Karpas-422 (cell line): Measurements from ENCODE around the gene AGAP1. TPM values are rescaled to one million over a fixed set of nuclear protein-coding genes. Genes with fewer than 3 reads are reported as not detected.

Experiments used
- DNase-seq: peaks from one replicate; pipeline ENCODE4 v3.0.0-alpha.2; 2015
- H2AFZ ChIP-seq: fragments of 200-600 bp; sonication (generic); 2 replicates; pipeline ENCODE4 v1.6.1; 2014; ENCODE audit warnings: antibody characterized with exemption, low read length, mixed read lengths
- H3K27ac ChIP-seq: fragments of 200-600 bp; sonication (generic); 2 replicates; pipeline ENCODE4 v1.5.1; 2014; ENCODE audit warnings: mild to moderate bottlenecking, low read length, moderate library complexity
- H3K27me3 ChIP-seq: fragments of 200-600 bp; sonication (generic); 2 replicates; pipeline ENCODE4 v1.6.1; 2014; ENCODE audit warnings: low read length, mixed read lengths
- H3K36me3 ChIP-seq: fragments of 200-600 bp; sonication (generic); 2 replicates; pipeline ENCODE4 v1.6.1; 2014; ENCODE audit warnings: low read length, mixed read lengths; ENCODE audit not compliant: insufficient read depth
- H3K4me1 ChIP-seq: fragments of 200-600 bp; sonication (generic); 2 replicates; pipeline ENCODE4 v1.6.1; 2014; ENCODE audit warnings: mild to moderate bottlenecking, low read length, mixed read lengths
- H3K4me2 ChIP-seq: fragments of 200-600 bp; sonication (generic); 2 replicates; pipeline ENCODE4 v1.6.1; 2014; ENCODE audit warnings: low read length, low read depth, mild to moderate bottlenecking; ENCODE audit not compliant: poor library complexity, severe bottlenecking
- H3K4me3 ChIP-seq: fragments of 200-600 bp; sonication (generic); 2 replicates; pipeline ENCODE4 v1.5.1; 2014; ENCODE audit warnings: mild to moderate bottlenecking, antibody characterized with exemption, low read length, mixed read lengths
- H3K79me2 ChIP-seq: fragments of 200-600 bp; sonication (generic); 2 replicates; pipeline ENCODE4 v1.6.1; 2014; ENCODE audit warnings: mild to moderate bottlenecking, low read length, mixed read lengths
- H3K9ac ChIP-seq: fragments of 200-600 bp; sonication (generic); 2 replicates; pipeline ENCODE4 v1.6.0; 2014; ENCODE audit warnings: low read length
- H3K9me2 ChIP-seq: fragments of 200-600 bp; sonication (generic), shearing (Covaris generic); replicated peaks from 2 replicates; pipeline ENCODE4 v1.6.0; 2014; ENCODE audit warnings: mild to moderate bottlenecking, low read length, moderate library complexity; ENCODE audit not compliant: insufficient read depth
- H3K9me3 ChIP-seq: fragments of 300-700, 200-600 bp; sonication (generic); 2 replicates; pipeline ENCODE4 v1.6.1; 2014; ENCODE audit warnings: low read length, mixed read lengths
- H4K20me1 ChIP-seq: fragments of 200-600 bp; sonication (generic); 2 replicates; pipeline ENCODE4 v1.6.1; 2014; ENCODE audit warnings: mild to moderate bottlenecking, antibody characterized with exemption, low read length, low read depth; ENCODE audit not compliant: insufficient read depth
- total RNA-seq: library from RNA; depleted of rRNA; stranded (reverse); fragments of >200 nt; shearing (Covaris generic); gene quantifications from 2 replicates; pipeline ENCODE4 v1.2.3, GENCODE V29; 2014; ENCODE audit warnings: low replicate concordance

Gene AGAP1
- total RNA-seq, 1 experiment from 2014 or later, result not detected

GRCh38 chr2:235534678-235535422, 41.0 kb downstream of the AGAP1 start:
- DNase-seq, result no peak
- H3K4me2 ChIP-seq, result no peak overlapping the region
- H3K4me1 ChIP-seq, result no peaks in the 10 kb centered on the region
- no peak overlapping the region for H3K27ac ChIP-seq
- H2AFZ ChIP-seq, result no peak overlapping the region
- no peaks in the 10 kb centered on the region for H3K9me2 ChIP-seq
- no peaks in the 10 kb centered on the region for H3K27me3 ChIP-seq
- no peak overlapping the region for H3K4me3 ChIP-seq
- H3K36me3 ChIP-seq, result no peaks in the 10 kb centered on the region
- H4K20me1 ChIP-seq, result no peaks in the 10 kb centered on the region
- H3K9me3 ChIP-seq, result no peaks in the 10 kb centered on the region
- H3K9ac ChIP-seq, result no peak overlapping the region
- no peaks in the 10 kb centered on the region for H3K79me2 ChIP-seq

GRCh38 chr2:235535423-235536130, 41.7 kb downstream of the AGAP1 start:
- no peaks in the 10 kb centered on the region for H3K27me3 ChIP-seq
- DNase-seq, result no peak
- H3K9me2 ChIP-seq, result no peaks in the 10 kb centered on the region
- H3K4me1 ChIP-seq, result no peaks in the 10 kb centered on the region
- H3K9me3 ChIP-seq, result no peaks in the 10 kb centered on the region
- no peaks in the 10 kb centered on the region for H4K20me1 ChIP-seq
- no peak overlapping the region for H3K4me3 ChIP-seq
- H3K4me2 ChIP-seq, result no peak overlapping the region
- H3K9ac ChIP-seq, result no peak overlapping the region
- H3K36me3 ChIP-seq, result no peaks in the 10 kb centered on the region
- no peak overlapping the region for H2AFZ ChIP-seq
- H3K79me2 ChIP-seq, result no peaks in the 10 kb centered on the region
- H3K27ac ChIP-seq, result no peak overlapping the region

GRCh38 chr2:235536711-235537110, 42.9 kb downstream of the AGAP1 start:
- Histone ChIP-seq H3K36me3 (no peaks in the 10 kb centered on the region), H3K4me1 (no peaks in the 10 kb centered on the region), H4K20me1 (no peaks in the 10 kb centered on the region), H2AFZ (no peak overlapping the region), H3K27me3 (no peaks in the 10 kb centered on the region), H3K9me3 (no peaks in the 10 kb centered on the region), H3K9me2 (no peaks in the 10 kb centered on the region), H3K9ac (no peak overlapping the region), H3K79me2 (no peaks in the 10 kb centered on the region), H3K4me2 (no peak overlapping the region), H3K27ac (no peak overlapping the region), H3K4me3 (no peak overlapping the region)
- DNase-seq, result no peak

- no peak overlapping the region for H3K9ac ChIP-seq
- no peak overlapping the region for H2AFZ ChIP-seq
- H4K20me1 ChIP-seq, result no peaks in the 10 kb centered on the region
- no peak overlapping the region for H3K4me3 ChIP-seq
- H3K79me2 ChIP-seq, result no peaks in the 10 kb centered on the region
- no peak for DNase-seq
- no peaks in the 10 kb centered on the region for H3K9me2 ChIP-seq
- no peaks in the 10 kb centered on the region for H3K27me3 ChIP-seq
- H3K4me1 ChIP-seq, result no peaks in the 10 kb centered on the region
- H3K9me3 ChIP-seq, result no peaks in the 10 kb centered on the region
- H3K4me2 ChIP-seq, result no peak overlapping the region
- H3K36me3 ChIP-seq, result no peaks in the 10 kb centered on the region
- no peak overlapping the region for H3K27ac ChIP-seq
These were observed 43.3 kb downstream of the AGAP1 start for GRCh38 chr2:235537186-235537585.

GRCh38 chr2:235537587-235537986, 43.7 kb downstream of the AGAP1 start:
- Histone ChIP-seq H3K4me3 (no peak overlapping the region), H3K9me2 (no peaks in the 10 kb centered on the region), H3K4me2 (no peak overlapping the region), H3K27ac (no peak overlapping the region), H3K79me2 (no peaks in the 10 kb centered on the region), H3K9ac (no peak overlapping the region), H3K9me3 (no peaks in the 10 kb centered on the region), H2AFZ (no peak overlapping the region), H3K36me3 (no peaks in the 10 kb centered on the region), H3K4me1 (no peaks in the 10 kb centered on the region), H4K20me1 (no peaks in the 10 kb centered on the region), H3K27me3 (no peaks in the 10 kb centered on the region)
- DNase-seq, result no peak

- no peak overlapping the region for H3K4me3 ChIP-seq
- H3K9me2 ChIP-seq, result no peaks in the 10 kb centered on the region
- no peak overlapping the region for H3K9ac ChIP-seq
- no peaks in the 10 kb centered on the region for H3K79me2 ChIP-seq
- H3K4me1 ChIP-seq, result no peaks in the 10 kb centered on the region
- DNase-seq, result no peak
- H3K27ac ChIP-seq, result no peak overlapping the region
- H3K4me2 ChIP-seq, result no peak overlapping the region
- no peaks in the 10 kb centered on the region for H3K36me3 ChIP-seq
- H3K9me3 ChIP-seq, result no peaks in the 10 kb centered on the region
- no peaks in the 10 kb centered on the region for H4K20me1 ChIP-seq
- H2AFZ ChIP-seq, result no peak overlapping the region
- no peaks in the 10 kb centered on the region for H3K27me3 ChIP-seq
These were observed 44.3 kb downstream of the AGAP1 start for GRCh38 chr2:235538144-235538639.

GRCh38 chr2:235538981-235539380, 45.1 kb downstream of the AGAP1 start:
- H3K9ac ChIP-seq, result no peak overlapping the region
- no peak overlapping the region for H2AFZ ChIP-seq
- no peak overlapping the region for H3K4me2 ChIP-seq
- no peaks in the 10 kb centered on the region for H3K9me2 ChIP-seq
- no peak for DNase-seq
- no peaks in the 10 kb centered on the region for H3K79me2 ChIP-seq
- H3K9me3 ChIP-seq, result no peaks in the 10 kb centered on the region
- no peaks in the 10 kb centered on the region for H4K20me1 ChIP-seq
- H3K4me3 ChIP-seq, result no peak overlapping the region
- H3K36me3 ChIP-seq, result no peaks in the 10 kb centered on the region
- no peak overlapping the region for H3K27ac ChIP-seq
- H3K27me3 ChIP-seq, result no peaks in the 10 kb centered on the region
- H3K4me1 ChIP-seq, result no peaks in the 10 kb centered on the region

GRCh38 chr2:235539773-235540172, 45.9 kb downstream of the AGAP1 start:
- no peak overlapping the region for H3K4me2 ChIP-seq
- no peaks in the 10 kb centered on the region for H3K79me2 ChIP-seq

More at GRCh38 chr2:235539773-235540172, 45.9 kb downstream of the AGAP1 start:
- H4K20me1 ChIP-seq, result no peaks in the 10 kb centered on the region
- no peak overlapping the region for H3K4me3 ChIP-seq
- no peaks in the 10 kb centered on the region for H3K9me3 ChIP-seq
- H3K9ac ChIP-seq, result no peak overlapping the region
- DNase-seq, result no peak
- H3K4me1 ChIP-seq, result no peaks in the 10 kb centered on the region
- H3K9me2 ChIP-seq, result no peaks in the 10 kb centered on the region
- no peaks in the 10 kb centered on the region for H3K27me3 ChIP-seq
- H2AFZ ChIP-seq, result no peak overlapping the region
- no peaks in the 10 kb centered on the region for H3K36me3 ChIP-seq
- H3K27ac ChIP-seq, result no peak overlapping the region
